ENCODE data around the gene CHD9. TPM values are rescaled to one million over a fixed set of nuclear protein-coding genes. Genes with fewer than 3 reads are reported as not detected.
"Not testable (repeated sequence)": the region's sequence is repeated elsewhere in the genome, so short reads cannot be mapped to it uniquely, and the experiment has no call there.

The CHD9 gene
- total RNA-seq, 1 experiment from 2014 or later = 25.4 TPM

DNA sequence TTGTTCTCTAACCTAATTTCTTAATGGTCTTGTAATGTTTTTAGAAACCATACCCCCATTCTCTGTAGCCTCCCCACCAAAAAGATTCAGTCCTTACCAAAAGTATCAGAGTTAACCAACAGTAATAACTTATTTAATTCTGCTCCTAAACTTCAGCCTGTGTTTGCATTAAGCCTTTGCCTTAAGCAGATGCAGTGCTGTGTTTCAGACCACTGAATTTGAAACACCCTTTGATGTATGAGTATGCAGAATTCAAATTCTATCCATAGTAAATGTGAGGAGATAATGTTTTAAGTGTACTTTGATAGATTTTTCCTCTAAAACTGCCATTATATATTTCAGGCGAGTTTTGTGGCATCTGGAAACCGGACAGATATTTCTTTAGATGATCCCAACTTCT is 207.9 kb downstream of the CHD9 start:
- POLR2A ChIA-PET = no interaction called here
- H3K4me3 ChIP-seq (ENCODE audit: low read depth in 2 of 2, low read length in 2 of 2) = no peak overlapping the region
- in situ Hi-C loops (cut with HindIII; ENCODE audit: low pct_unique_long_range_greater_than_20kb, low sequenced_read_pairs) (no loop called here), intact Hi-C loops (cut with micrococcal nuclease; ENCODE audit: unreplicated experiment) (no loop called here)
- H3K36me3 ChIP-seq (ENCODE audit: control insufficient read depth, insufficient read depth, low read length) = peaks cover 16% of the 10 kb centered on the region
- H3K27me3 ChIP-seq (ENCODE audit: control insufficient read depth, insufficient read depth, low read length) = no peaks in the 10 kb centered on the region
- H3K4me1 ChIP-seq (ENCODE audit: control insufficient read depth, insufficient read depth, low read length) = no peaks in the 10 kb centered on the region
- H3K27ac ChIP-seq (ENCODE audit: low read length) = no peak overlapping the region
- H3K9me3 ChIP-seq (ENCODE audit: control insufficient read depth, insufficient read depth, low read depth, low read length) = no peaks in the 10 kb centered on the region
- no peak for ATAC-seq
- TF ChIP-seq REST (IDR thresholded peaks at IDR 0.05; ENCODE audit: insufficient read depth in 1 of 2, low read depth in 2 of 2, low read length in 1 of 2) (no peak), TCF7L2 (IDR thresholded peaks at IDR 0.05; ENCODE audit: low read depth, low read length) (no peak), POLR2AphosphoS5 (IDR thresholded peaks at IDR 0.05; ENCODE audit: low read depth, low read length) (no peak), SIN3A (IDR thresholded peaks at IDR 0.05; ENCODE audit: borderline replicate concordance, insufficient read depth, low read depth, low read length) (no peak), CTCF (IDR thresholded peaks at IDR 0.05) (no peak)
- no peak for DNase-seq (ENCODE audit: low read depth, low spot score)
- BruUV-seq (replicated peaks) = no TSS peak
- CTCF ChIA-PET = no interaction called here

DNA sequence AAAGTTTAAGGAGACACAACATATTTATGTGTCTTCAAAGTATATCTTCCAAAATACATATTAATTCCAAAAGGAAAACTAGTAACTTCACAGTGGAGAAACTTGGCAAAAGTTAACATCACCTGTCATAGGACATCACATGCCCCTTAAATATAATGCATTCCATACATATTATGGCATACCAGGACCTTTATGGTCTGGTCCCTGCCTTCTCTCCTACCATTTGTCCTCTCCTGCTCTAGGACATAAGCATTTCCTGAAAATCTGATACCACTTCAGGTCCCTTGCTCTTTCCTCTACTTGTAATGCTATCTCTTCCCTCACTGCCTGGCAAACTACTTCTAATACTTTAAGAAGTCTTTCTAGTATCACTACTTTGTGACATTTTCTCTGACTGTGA is 211.4 kb downstream of the CHD9 start:
- H3K9me3 ChIP-seq (ENCODE audit: control insufficient read depth, insufficient read depth, low read depth, low read length) = no peaks in the 10 kb centered on the region
- no peaks in the 10 kb centered on the region for H3K27me3 ChIP-seq (ENCODE audit: control insufficient read depth, insufficient read depth, low read length)
- no peaks in the 10 kb centered on the region for H3K4me1 ChIP-seq (ENCODE audit: control insufficient read depth, insufficient read depth, low read length)
- no peak for DNase-seq (ENCODE audit: low read depth, low spot score)
- no peak for ATAC-seq
- in situ Hi-C loops (cut with HindIII; ENCODE audit: low pct_unique_long_range_greater_than_20kb, low sequenced_read_pairs) = no loop called here
- peaks cover 13% of the 10 kb centered on the region for H3K36me3 ChIP-seq (ENCODE audit: control insufficient read depth, insufficient read depth, low read length)
- ChIA-PET POLR2A (no interaction called here), CTCF (no interaction called here)
- no peak overlapping the region for H3K27ac ChIP-seq (ENCODE audit: low read length)
- BruUV-seq (replicated peaks) = no TSS peak
- intact Hi-C loops (cut with micrococcal nuclease; ENCODE audit: unreplicated experiment) = no loop called here
- H3K4me3 ChIP-seq (ENCODE audit: low read depth in 2 of 2, low read length in 2 of 2) = no peak overlapping the region
- TF ChIP-seq SIN3A (IDR thresholded peaks at IDR 0.05; ENCODE audit: borderline replicate concordance, insufficient read depth, low read depth, low read length) (no peak), POLR2AphosphoS5 (IDR thresholded peaks at IDR 0.05; ENCODE audit: low read depth, low read length) (no peak), TCF7L2 (IDR thresholded peaks at IDR 0.05; ENCODE audit: low read depth, low read length) (no peak), CTCF (IDR thresholded peaks at IDR 0.05) (no peak), REST (IDR thresholded peaks at IDR 0.05; ENCODE audit: insufficient read depth in 1 of 2, low read depth in 2 of 2, low read length in 1 of 2) (no peak)

DNA sequence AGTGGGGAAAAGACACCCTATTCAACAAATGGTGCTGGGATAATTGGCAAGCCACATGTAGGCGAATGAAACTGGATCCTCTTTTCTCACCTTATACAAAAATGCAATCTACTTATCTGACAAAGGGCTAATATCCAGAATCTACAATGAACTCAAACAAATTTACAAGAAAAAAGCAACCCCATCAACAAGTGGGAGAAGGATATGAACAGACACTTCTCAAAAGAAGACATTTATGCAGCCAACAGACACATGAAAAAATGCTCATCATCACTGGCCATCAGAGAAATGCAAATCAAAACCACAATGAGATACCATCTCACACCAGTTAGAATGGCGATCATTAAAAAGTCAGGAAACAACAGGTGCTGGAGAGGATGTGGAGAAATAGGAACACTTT is 223.7 kb downstream of the CHD9 start:
- H3K4me1 ChIP-seq (ENCODE audit: control insufficient read depth, insufficient read depth, low read length); H3K27ac ChIP-seq (ENCODE audit: low read length); intact Hi-C loops (cut with micrococcal nuclease; ENCODE audit: unreplicated experiment); ATAC-seq; H3K9me3 ChIP-seq (ENCODE audit: control insufficient read depth, insufficient read depth, low read depth, low read length); in situ Hi-C loops (cut with HindIII; ENCODE audit: low pct_unique_long_range_greater_than_20kb, low sequenced_read_pairs); H3K27me3 ChIP-seq (ENCODE audit: control insufficient read depth, insufficient read depth, low read length); CTCF ChIA-PET; H3K4me3 ChIP-seq (ENCODE audit: low read depth in 2 of 2, low read length in 2 of 2); H3K36me3 ChIP-seq (ENCODE audit: control insufficient read depth, insufficient read depth, low read length); POLR2A ChIA-PET; DNase-seq (ENCODE audit: low read depth, low spot score); BruUV-seq (replicated peaks): not testable (repeated sequence)
